ENCODE data around the gene SP140.
A peak's percentile ranks its signal among the peaks of the same experiment; 100 is the strongest.
"Not testable (repeated sequence)": the region's sequence is repeated elsewhere in the genome, so short reads cannot be mapped to it uniquely, and the experiment has no call there.

Gene SP140

GRCh38 chr2:230225486-230225885 is at the start of gene SP140:
Gene SP140, plus strand, starts transcription at chr2:230225736. Its CDS starts 109 bp downstream, at chr2:230225845.
- DNase-seq = peak; percentile 65

- DNase-seq = no peak
Measured at GRCh38 chr2:230176996-230177395, 48.5 kb upstream of the SP140 start.

GRCh38 chr2:230178546-230179485 is 46.7 kb upstream of the SP140 start:
- no peak for DNase-seq

- no peak for DNase-seq
Measured at GRCh38 chr2:230179907-230180306, 45.6 kb upstream of the SP140 start.

GRCh38 chr2:230181195-230181594 is 44.3 kb upstream of the SP140 start:
- DNase-seq = no peak

GRCh38 chr2:230184727-230185578 is 40.6 kb upstream of the SP140 start:
- DNase-seq = no peak

GRCh38 chr2:230202430-230203109 is 23.0 kb upstream of the SP140 start:
- no peak for DNase-seq

- DNase-seq = no peak
Measured at GRCh38 chr2:230203110-230203676, 22.3 kb upstream of the SP140 start.

GRCh38 chr2:230205034-230205433 is 20.5 kb upstream of the SP140 start:
- no peak for DNase-seq

- no peak for DNase-seq
Measured at GRCh38 chr2:230205721-230206120, 19.8 kb upstream of the SP140 start.

GRCh38 chr2:230208576-230208975 is 17.0 kb upstream of the SP140 start:
- no peak for DNase-seq

GRCh38 chr2:230209422-230210051 is 16.0 kb upstream of the SP140 start:
- DNase-seq = no peak

- no peak for DNase-seq
Measured at GRCh38 chr2:230216489-230216888, 9.0 kb upstream of the SP140 start.

- DNase-seq = no peak
Measured at GRCh38 chr2:230217424-230217823, 8.1 kb upstream of the SP140 start.

GRCh38 chr2:230218421-230218820 is 7.1 kb upstream of the SP140 start:
- no peak for DNase-seq

GRCh38 chr2:230219419-230220331 is 5.9 kb upstream of the SP140 start, which contains the start of gene SP110:
Gene SP110, minus strand, starts transcription at chr2:230219984. Its CDS starts 3,057 bp downstream, at chr2:230216927.
- peak; percentile 69 for DNase-seq

GRCh38 chr2:230220347-230220969 is 5.1 kb upstream of the SP140 start:
- DNase-seq = no peak

- DNase-seq = no peak
Measured at GRCh38 chr2:230221493-230221892, 4.0 kb upstream of the SP140 start.

GRCh38 chr2:230222829-230223228 is 2.7 kb upstream of the SP140 start:
- not testable (repeated sequence) for DNase-seq

- no peak for DNase-seq
Measured at GRCh38 chr2:230224458-230224857, 1.1 kb upstream of the SP140 start.

Measured in activated CD4-positive, CD25-positive, alpha-beta regulatory T cell treated with anti-CD3 and anti-CD28 coated beads, Interleukin-2, amount 50 U/mL, for 72 hours (primary cell).